Stomach (tissue), 4 donors: ENCODE results near the gene ZNF599.

ENCODE experiments used
- POLR2AphosphoS5 ChIP-seq, 3 donors: sonication (generic); formaldehyde crosslinking; IDR thresholded peaks; one replicate each; pipeline ENCODE4 v1.6.1; 2016; ENCODE audit warnings: antibody characterized with exemption in 3 of 3
- TF ChIP-seq, protein P1 (sequence below), 7 experiments: fragments of 450-650 bp in 4 of 7; fragments of 200-600 bp in 3 of 7; sonication (generic) in 3 of 7; IDR thresholded peaks; one replicate each; pipeline ENCODE4 v1.5.1; 2016 to 2019; ENCODE audit warnings: antibody characterized with exemption in 7 of 7, control low read depth in 2 of 7, mild to moderate bottlenecking in 1 of 7

DNA sequence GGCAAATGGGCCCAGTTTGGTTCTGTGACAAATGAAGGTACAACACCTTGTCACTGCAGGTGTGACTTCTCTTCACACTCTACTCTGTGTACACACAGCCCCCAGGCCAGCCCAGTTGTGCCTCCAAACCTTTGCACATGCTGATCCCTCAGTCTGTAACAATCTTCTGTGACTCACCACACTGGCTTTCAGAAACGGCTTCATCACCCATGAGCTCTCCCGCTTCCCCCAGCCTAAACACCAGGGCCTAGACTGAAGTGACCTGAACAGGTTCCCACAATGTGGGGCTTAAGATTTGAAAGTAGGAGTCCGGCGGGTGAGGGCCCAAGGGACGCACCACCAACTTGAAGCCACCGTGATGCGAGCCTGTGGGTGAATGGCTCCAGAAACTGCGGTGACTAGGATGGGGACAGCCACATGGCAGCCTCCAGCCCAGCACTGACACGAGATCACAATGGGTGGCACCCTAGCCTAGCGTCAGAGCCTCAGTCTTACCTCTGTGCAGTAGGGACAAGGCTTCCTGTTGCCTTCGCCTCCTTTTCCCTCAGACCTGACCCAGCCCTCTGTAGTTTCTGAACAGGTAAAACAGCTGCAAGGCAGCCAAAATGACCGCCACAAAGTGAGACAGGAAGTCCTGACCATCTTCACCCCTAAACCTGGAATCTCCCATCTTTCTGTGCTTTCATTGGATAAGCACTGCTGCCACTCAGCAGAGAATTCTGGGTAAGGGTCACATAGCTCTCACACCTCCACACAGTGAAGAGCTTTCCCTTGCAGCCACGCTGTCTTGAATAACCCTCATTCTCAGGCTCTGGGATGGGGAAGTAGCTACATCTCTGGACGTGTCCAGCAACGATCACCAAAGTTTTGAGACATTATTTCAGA, 34.2 kb upstream of the ZNF599 start:
- no peak for TF ChIP-seq POLR2AphosphoS5 (IDR thresholded peaks at IDR 0.05)
- TF ChIP-seq, protein P1, sequence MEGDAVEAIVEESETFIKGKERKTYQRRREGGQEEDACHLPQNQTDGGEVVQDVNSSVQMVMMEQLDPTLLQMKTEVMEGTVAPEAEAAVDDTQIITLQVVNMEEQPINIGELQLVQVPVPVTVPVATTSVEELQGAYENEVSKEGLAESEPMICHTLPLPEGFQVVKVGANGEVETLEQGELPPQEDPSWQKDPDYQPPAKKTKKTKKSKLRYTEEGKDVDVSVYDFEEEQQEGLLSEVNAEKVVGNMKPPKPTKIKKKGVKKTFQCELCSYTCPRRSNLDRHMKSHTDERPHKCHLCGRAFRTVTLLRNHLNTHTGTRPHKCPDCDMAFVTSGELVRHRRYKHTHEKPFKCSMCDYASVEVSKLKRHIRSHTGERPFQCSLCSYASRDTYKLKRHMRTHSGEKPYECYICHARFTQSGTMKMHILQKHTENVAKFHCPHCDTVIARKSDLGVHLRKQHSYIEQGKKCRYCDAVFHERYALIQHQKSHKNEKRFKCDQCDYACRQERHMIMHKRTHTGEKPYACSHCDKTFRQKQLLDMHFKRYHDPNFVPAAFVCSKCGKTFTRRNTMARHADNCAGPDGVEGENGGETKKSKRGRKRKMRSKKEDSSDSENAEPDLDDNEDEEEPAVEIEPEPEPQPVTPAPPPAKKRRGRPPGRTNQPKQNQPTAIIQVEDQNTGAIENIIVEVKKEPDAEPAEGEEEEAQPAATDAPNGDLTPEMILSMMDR (IDR thresholded peaks at IDR 0.05), result no peak
